HepG2 (cell line): ENCODE results near the gene PTRH2. TPM values are rescaled to one million over a fixed set of nuclear protein-coding genes. Genes with fewer than 3 reads are reported as not detected.
A peak's percentile ranks its signal among the peaks of the same experiment; 100 is the strongest.

Experiments used
- ATAC-seq: fragments of 200-7000 bp; cut with Tn5 transposase; 3 replicates; pipeline ENCODE4 v1.9.1; 2020; ENCODE audit warnings: mild to moderate bottlenecking, moderate library complexity
- BruUV-seq: library from RNA; stranded (reverse); fragments of 400-500 nt; replicated peaks from 2 replicates; lab custom pipeline; 2021; lab: Mats Ljungman, UMichigan
- CTCF ChIA-PET: fragments of 300-600 bp; formaldehyde crosslinking; extraction: SDS; loops from one replicate; lab custom pipeline; 2021; ENCODE audit warnings: low total read pairs, inconsistent platforms, low intra/inter-chr PET ratio; lab: Yijun Ruan, JAX
- POLR2A ChIA-PET: fragments of 350-600 bp; sonication (Branson Sonifier 250); formaldehyde crosslinking; loops from one replicate; lab custom pipeline; 2020; ENCODE audit warnings: antibody characterized with exemption, inconsistent platforms; lab: Yijun Ruan, JAX
- DNase-seq: peaks from one replicate; pipeline ENCODE4 v3.0.0-alpha.2; 2015; ENCODE audit warnings: low spot score
- FAIRE-seq: peaks from 3 replicates; lab custom pipeline; 2011; peaks lifted over from hg19 to GRCh38; lab: Jason Lieb, UNC
- H2AFZ ChIP-seq: one replicate; pipeline ENCODE4 v1.6.1; 2011; ENCODE audit warnings: low read length, inconsistent platforms
- H3K27ac ChIP-seq: fragments of 300-600 bp; 3 replicates; pipeline ENCODE4 v1.8.0; 2011; ENCODE audit warnings: mixed run types, mild to moderate bottlenecking, mixed read lengths, low read length, inconsistent platforms; ENCODE audit not compliant: insufficient read depth; ENCODE audit errors: extremely low read length
- H3K27me3 ChIP-seq, 2 experiments: fragments of 200-600 bp in 1 of 2; 2 replicates in 1 of 2; 3 replicates in 1 of 2; pipeline versions ENCODE4 v1.6.0 to v1.8.0; 2011; ENCODE audit warnings: low read length in 2 of 2, mild to moderate bottlenecking in 2 of 2, moderate library complexity in 2 of 2, inconsistent platforms in 1 of 2; ENCODE audit not compliant: insufficient read depth in 2 of 2, control insufficient read depth in 1 of 2
- H3K36me3 ChIP-seq, 2 experiments: fragments of 200-600 bp in 1 of 2; replicated peaks in 1 of 2; 2 replicates in 1 of 2; 3 replicates in 1 of 2; pipeline versions ENCODE4 v1.5.1 to v1.8.0; 2011; ENCODE audit warnings: low read length in 2 of 2, inconsistent platforms in 1 of 2; ENCODE audit not compliant: insufficient read depth in 2 of 2, control insufficient read depth in 1 of 2
- H3K4me1 ChIP-seq: 2 replicates; pipeline ENCODE4 v1.5.1; 2012; ENCODE audit warnings: low read length, inconsistent platforms; ENCODE audit not compliant: insufficient read depth
- H3K4me2 ChIP-seq: 2 replicates; pipeline ENCODE4 v1.6.0; 2011; ENCODE audit warnings: low read depth, low read length, inconsistent platforms
- H3K4me3 ChIP-seq, 3 experiments: fragments of 200-600 bp in 1 of 3; sonication (generic), shearing (Covaris generic) in 1 of 3; replicated peaks in 1 of 3; 2 replicates each; pipeline ENCODE4 v1.5.1; 2011 to 2016; ENCODE audit warnings: low read length in 3 of 3, inconsistent platforms in 2 of 3, low read depth in 2 of 3, mild to moderate bottlenecking in 2 of 3, control low read depth in 1 of 3, mixed read lengths in 1 of 3; ENCODE audit not compliant: insufficient read depth in 1 of 3
- H3K79me2 ChIP-seq: one replicate; pipeline ENCODE4 v1.6.1; 2011; ENCODE audit warnings: low read length, inconsistent platforms; ENCODE audit not compliant: insufficient read depth
- H3K9ac ChIP-seq: 2 replicates; pipeline ENCODE4 v1.6.0; 2011; ENCODE audit warnings: mild to moderate bottlenecking, low read depth, low read length, inconsistent platforms; ENCODE audit not compliant: insufficient read depth
- H3K9me3 ChIP-seq: 2 replicates; pipeline ENCODE4 v1.5.1; 2012; ENCODE audit warnings: mild to moderate bottlenecking, low read length
- H4K20me1 ChIP-seq: 2 replicates; pipeline ENCODE4 v1.6.0; 2011; ENCODE audit warnings: inconsistent platforms, mild to moderate bottlenecking, low read length, moderate library complexity; ENCODE audit not compliant: insufficient read depth
- DBP ChIP-seq: sonication (generic); formaldehyde crosslinking; IDR thresholded peaks from 2 replicates; pipeline ENCODE4 v1.4.0; 2020; ENCODE audit warnings: missing genetic modification reagents; ENCODE audit errors: not compliant biosample characterization
- MATR3 ChIP-seq: sonication (generic); formaldehyde crosslinking; IDR thresholded peaks from 2 replicates; pipeline ENCODE4 v1.4.0; 2020; ENCODE audit warnings: missing genetic modification reagents
- ZFP1 ChIP-seq: IDR thresholded peaks from 2 replicates; pipeline ENCODE4 v1.6.1; 2016
- ZNF770 ChIP-seq: sonication (generic); formaldehyde crosslinking; IDR thresholded peaks from 2 replicates; pipeline ENCODE4 v1.5.0; 2020; ENCODE audit warnings: mild to moderate bottlenecking, missing genetic modification reagents
- WGBS: methylation state at CpG from one replicate; pipeline ENCODE4 v1.1.6; 2017; ENCODE audit warnings: low lambda C conversion rate; 5-methylcytosine and 5-hydroxymethylcytosine counted together
- in situ Hi-C: cut with HindIII; loops from 2 replicates; pipeline ENCODE4 v1.10.0; 2017; ENCODE audit warnings: low pct_unique_long_range_greater_than_20kb; ENCODE audit not compliant: extremely low pct_ligation_motif_present
- intact Hi-C: fragments of 100-400 bp; cut with micrococcal nuclease; formaldehyde crosslinking; loops from one replicate; pipeline ENCODE4 v1.10.0; 2022; ENCODE audit not compliant: unreplicated experiment
- polyA plus RNA-seq, 8 experiments: library from polyadenylated mRNA; depleted of rRNA in 3 of 8; stranded (reverse) in 7 of 8; unstranded in 1 of 8; fragments of >200 nt; fragmentation: Illumina TruSeq in 4 of 8; extraction: Trizol in 4 of 8; gene quantifications; 2 replicates each; pipeline versions ENCODE4 v1.2.1 to v1.2.3, GENCODE V29; 2011 to 2016; ENCODE audit warnings: low read depth in 4 of 8, missing spikeins in 1 of 8, mixed read lengths in 1 of 8; ENCODE audit not compliant: insufficient read depth in 1 of 8
- total RNA-seq, 5 experiments: library from RNA; depleted of rRNA; stranded (reverse); fragments of >200 nt; fragmentation: Illumina TruSeq; extraction: Trizol; gene quantifications; 2 replicates each; pipeline ENCODE4 v1.2.3, GENCODE V29; 2016; ENCODE audit warnings: low read depth in 1 of 5

PTRH2 gene
- total and polyA plus RNA-seq, 2 of the 13 experiments (the other 11 are each of a cell fraction or from before 2014, with no cell fraction given): 67.7 to 83.3 TPM

- in situ Hi-C loops: no loop called here
- Histone ChIP-seq H3K4me1 (peaks cover 76% of the 10 kb centered on the region), H3K27ac (no peak overlapping the region), H3K9me3 (no peaks in the 10 kb centered on the region), H3K4me3 (no peak overlapping the region), H2AFZ (no peak overlapping the region), H3K79me2 (peaks cover 6% of the 10 kb centered on the region), H4K20me1 (no peaks in the 10 kb centered on the region), H3K27me3 (no peaks in the 10 kb centered on the region), H3K36me3 (peaks cover 0 to 5% of the 10 kb centered on the region in 2 experiments; a peak in 1 of 5 replicates), H3K9ac (no peak overlapping the region)
- no peak for ATAC-seq
- ChIA-PET POLR2A (interaction anchor here (1.0 to 6.8 kb wide), 5 partner anchors 12 to 91 kb away, joined by 3 to 400 read pairs (median 14); partner anchors contain the start of genes PTRH2 and VMP1), CTCF (interaction anchor here (1.0 to 4.0 kb wide), 5 partner anchors 77 to 106 kb away, joined by 5 to 30 read pairs (median 15); no protein-coding TSS in a partner anchor)
- no peak for DNase-seq
- FAIRE-seq: no peak
- 88% methylated on average over 7 of the region's 7 CpGs for WGBS
- BruUV-seq: no TSS peak
- intact Hi-C loops: loop anchor here (1.0 to 5.0 kb wide), 5 partner anchors 33 to 284 kb away; no protein-coding TSS in a partner anchor
- TF ChIP-seq MATR3 (CRISPR knock-in tag) (no peak), ZFP1 (CRISPR knock-in tag) (no peak), ZNF770 (CRISPR knock-in tag) (peak; percentile 81), DBP (CRISPR knock-in tag) (no peak)
- TF ChIP-seq, all 625 proteins: peak for 1
- H3K4me2 ChIP-seq: no peak overlapping the region
Observed at GRCh38 chr17:59752922-59753321, 45.7 kb upstream of the PTRH2 start.
